WTC11 (cell line): ENCODE data around the gene GDI1. TPM values are rescaled to one million over a fixed set of nuclear protein-coding genes. Genes with fewer than 3 reads are reported as not detected.

Experiments
- ATAC-seq: fragments of 200-7000 bp; cut with Tn5 transposase; 2 replicates; pipeline ENCODE4 v1.10.0; 2021; ENCODE audit warnings: mild to moderate bottlenecking, moderate library complexity
- CTCF ChIA-PET: fragments of 300-600 bp; sonication (Branson Sonifier 250); formaldehyde crosslinking; loops from one replicate; lab custom pipeline; 2021; ENCODE audit warnings: antibody characterized with exemption; lab: Charles Lee
- POLR2A ChIA-PET: fragments of 350-600 bp; sonication (Branson Sonifier 250); formaldehyde crosslinking; loops from one replicate; lab custom pipeline; 2021; ENCODE audit warnings: antibody characterized with exemption; lab: Charles Lee
- DNase-seq: peaks from one replicate; pipeline ENCODE4 v3.0.0; 2021; ENCODE audit warnings: low spot score
- H3K27ac Mint-ChIP-seq: 2 replicates; pipeline ENCODE4 v1.8.0; 2021; ENCODE audit warnings: mixed read lengths
- H3K27me3 Mint-ChIP-seq: 2 replicates; pipeline ENCODE4 v1.8.0; 2021; ENCODE audit warnings: low read depth, mild to moderate bottlenecking, moderate library complexity, mixed read lengths
- H3K36me3 Mint-ChIP-seq: 2 replicates; pipeline ENCODE4 v1.8.0; 2021; ENCODE audit warnings: mixed read lengths
- H3K4me1 Mint-ChIP-seq: 2 replicates; pipeline ENCODE4 v1.8.0; 2022; ENCODE audit warnings: mixed read lengths
- H3K4me3 Mint-ChIP-seq: 2 replicates; pipeline ENCODE4 v1.8.0; 2021; ENCODE audit warnings: mild to moderate bottlenecking, moderate library complexity, mixed read lengths
- H3K9me3 Mint-ChIP-seq: 2 replicates; pipeline ENCODE4 v1.8.0; 2021; ENCODE audit warnings: mixed read lengths
- AR ChIP-seq: fragments of 250-450 bp; sonication (Bioruptor Pico); IDR thresholded peaks from 2 replicates; pipeline ENCODE4 v1.9.0; 2021; ENCODE audit warnings: mild to moderate bottlenecking
- E2F1 ChIP-seq: sonication (generic); formaldehyde crosslinking; IDR thresholded peaks from 2 replicates; pipeline ENCODE4 v1.8.0; 2022; ENCODE audit warnings: mild to moderate bottlenecking, missing genetic modification reagents
- ESRRA ChIP-seq: sonication (generic); formaldehyde crosslinking; IDR thresholded peaks from 2 replicates; pipeline ENCODE4 v1.8.1; 2022; ENCODE audit warnings: mild to moderate bottlenecking, missing genetic modification reagents, borderline replicate concordance
- KAT7 ChIP-seq: sonication (generic); formaldehyde crosslinking; IDR thresholded peaks from 2 replicates; pipeline ENCODE4 v1.8.1; 2023; ENCODE audit warnings: missing genetic modification reagents, mild to moderate bottlenecking, borderline replicate concordance
- NFATC4 ChIP-seq: fragments of 250-450 bp; sonication (Bioruptor Pico); IDR thresholded peaks from 2 replicates; pipeline ENCODE4 v1.9.0; 2021; ENCODE audit warnings: mild to moderate bottlenecking
- NFE2L1 ChIP-seq: sonication (generic); formaldehyde crosslinking; IDR thresholded peaks from 2 replicates; pipeline ENCODE4 v1.8.1; 2023; ENCODE audit warnings: missing genetic modification reagents
- NR3C1 ChIP-seq: sonication (generic); formaldehyde crosslinking; conservative IDR thresholded peaks from 2 replicates; pipeline ENCODE4 v1.8.1; 2023; ENCODE audit warnings: low read depth, mild to moderate bottlenecking, missing genetic modification reagents
- PRDM15 ChIP-seq: sonication (generic); formaldehyde crosslinking; IDR thresholded peaks from 2 replicates; pipeline ENCODE4 v1.8.0; 2022; ENCODE audit warnings: missing genetic modification reagents
- SMAD3 ChIP-seq: sonication (generic); formaldehyde crosslinking; IDR thresholded peaks from 2 replicates; pipeline ENCODE4 v1.8.0; 2022; ENCODE audit warnings: missing genetic modification reagents, mild to moderate bottlenecking, borderline replicate concordance
- SP1 ChIP-seq: sonication (generic); formaldehyde crosslinking; conservative IDR thresholded peaks from 2 replicates; pipeline ENCODE4 v1.8.1; 2022; ENCODE audit warnings: missing genetic modification reagents
- TEAD4 ChIP-seq: sonication (generic); formaldehyde crosslinking; IDR thresholded peaks from 2 replicates; pipeline ENCODE4 v1.8.0; 2022; ENCODE audit warnings: mild to moderate bottlenecking, missing genetic modification reagents
- TP53 ChIP-seq: sonication (generic); formaldehyde crosslinking; IDR thresholded peaks from 2 replicates; pipeline ENCODE4 v1.8.1; 2023; ENCODE audit warnings: mild to moderate bottlenecking, missing genetic modification reagents
- USF1 ChIP-seq: sonication (generic); formaldehyde crosslinking; IDR thresholded peaks from 2 replicates; pipeline ENCODE4 v1.8.0; 2022; ENCODE audit warnings: mild to moderate bottlenecking, missing genetic modification reagents
- ZMAT4 ChIP-seq: fragments of 250-450 bp; sonication (Bioruptor Pico); IDR thresholded peaks from 2 replicates; pipeline ENCODE4 v1.9.0; 2021; ENCODE audit warnings: mild to moderate bottlenecking
- ZNF232 ChIP-seq: sonication (generic); formaldehyde crosslinking; IDR thresholded peaks from 2 replicates; pipeline ENCODE4 v1.8.0; 2022; ENCODE audit warnings: mild to moderate bottlenecking, missing genetic modification reagents
- total RNA-seq: library from RNA; stranded (reverse); gene quantifications from 3 replicates; pipeline ENCODE4 v1.2.3, GENCODE V29; 2021
- TF ChIP-seq, protein P1 (sequence below): sonication (generic); formaldehyde crosslinking; IDR thresholded peaks from 2 replicates; pipeline ENCODE4 v1.8.0; 2022; ENCODE audit warnings: mild to moderate bottlenecking, missing genetic modification reagents
- TF ChIP-seq, protein P2 (sequence below): sonication (generic); formaldehyde crosslinking; IDR thresholded peaks from 2 replicates; pipeline ENCODE4 v1.8.1; 2023; ENCODE audit warnings: mild to moderate bottlenecking, moderate library complexity, missing genetic modification reagents
- TF ChIP-seq, protein P3 (sequence below): sonication (generic); formaldehyde crosslinking; IDR thresholded peaks from 2 replicates; pipeline ENCODE4 v1.8.0; 2022; ENCODE audit warnings: mild to moderate bottlenecking, missing genetic modification reagents
- TF ChIP-seq, protein P4 (sequence below): sonication (generic); formaldehyde crosslinking; IDR thresholded peaks from 2 replicates; pipeline ENCODE4 v1.8.0; 2023; ENCODE audit warnings: mild to moderate bottlenecking, missing genetic modification reagents

Gene GDI1
- total RNA-seq, 1 experiment from 2014 or later, result 108 TPM

- TF ChIP-seq NFATC4 (CRISPR knock-in tag) (no peak), ZMAT4 (no peak), USF1 (no peak), E2F1 (CRISPR knock-in tag) (no peak), SP1 (CRISPR knock-in tag) (no peak), AR (CRISPR knock-in tag) (no peak), PRDM15 (no peak), KAT7 (no peak), NFE2L1 (CRISPR knock-in tag) (no peak), NR3C1 (no peak), ESRRA (CRISPR knock-in tag) (no peak)
- TF ChIP-seq, protein P1, sequence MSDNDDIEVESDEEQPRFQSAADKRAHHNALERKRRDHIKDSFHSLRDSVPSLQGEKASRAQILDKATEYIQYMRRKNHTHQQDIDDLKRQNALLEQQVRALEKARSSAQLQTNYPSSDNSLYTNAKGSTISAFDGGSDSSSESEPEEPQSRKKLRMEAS (CRISPR knock-in tag), result no peak
- TF ChIP-seq, protein P2, sequence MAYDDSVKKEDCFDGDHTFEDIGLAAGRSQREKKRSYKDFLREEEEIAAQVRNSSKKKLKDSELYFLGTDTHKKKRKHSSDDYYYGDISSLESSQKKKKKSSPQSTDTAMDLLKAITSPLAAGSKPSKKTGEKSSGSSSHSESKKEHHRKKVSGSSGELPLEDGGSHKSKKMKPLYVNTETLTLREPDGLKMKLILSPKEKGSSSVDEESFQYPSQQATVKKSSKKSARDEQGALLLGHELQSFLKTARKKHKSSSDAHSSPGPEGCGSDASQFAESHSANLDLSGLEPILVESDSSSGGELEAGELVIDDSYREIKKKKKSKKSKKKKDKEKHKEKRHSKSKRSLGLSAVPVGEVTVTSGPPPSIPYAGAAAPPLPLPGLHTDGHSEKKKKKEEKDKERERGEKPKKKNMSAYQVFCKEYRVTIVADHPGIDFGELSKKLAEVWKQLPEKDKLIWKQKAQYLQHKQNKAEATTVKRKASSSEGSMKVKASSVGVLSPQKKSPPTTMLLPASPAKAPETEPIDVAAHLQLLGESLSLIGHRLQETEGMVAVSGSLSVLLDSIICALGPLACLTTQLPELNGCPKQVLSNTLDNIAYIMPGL (CRISPR knock-in tag), result no peak
- no peaks in the 10 kb centered on the region for H3K4me1 Mint-ChIP-seq
- no peaks in the 10 kb centered on the region for H3K27me3 Mint-ChIP-seq
- no peaks in the 10 kb centered on the region for H3K9me3 Mint-ChIP-seq
- no peak for DNase-seq
- H3K4me3 Mint-ChIP-seq, result no peak overlapping the region
- ChIA-PET CTCF (interaction anchor here (0.7 kb wide), 1 partner anchor 64 kb away, joined by 3 read pairs; no protein-coding TSS in a partner anchor), POLR2A (no interaction called here)
- H3K36me3 Mint-ChIP-seq, result no peaks in the 10 kb centered on the region
- no peak for ATAC-seq
- H3K27ac Mint-ChIP-seq, result no peak overlapping the region
Observed at GRCh38 chrX:154463611-154464220, 26.8 kb downstream of the GDI1 start.

DNA sequence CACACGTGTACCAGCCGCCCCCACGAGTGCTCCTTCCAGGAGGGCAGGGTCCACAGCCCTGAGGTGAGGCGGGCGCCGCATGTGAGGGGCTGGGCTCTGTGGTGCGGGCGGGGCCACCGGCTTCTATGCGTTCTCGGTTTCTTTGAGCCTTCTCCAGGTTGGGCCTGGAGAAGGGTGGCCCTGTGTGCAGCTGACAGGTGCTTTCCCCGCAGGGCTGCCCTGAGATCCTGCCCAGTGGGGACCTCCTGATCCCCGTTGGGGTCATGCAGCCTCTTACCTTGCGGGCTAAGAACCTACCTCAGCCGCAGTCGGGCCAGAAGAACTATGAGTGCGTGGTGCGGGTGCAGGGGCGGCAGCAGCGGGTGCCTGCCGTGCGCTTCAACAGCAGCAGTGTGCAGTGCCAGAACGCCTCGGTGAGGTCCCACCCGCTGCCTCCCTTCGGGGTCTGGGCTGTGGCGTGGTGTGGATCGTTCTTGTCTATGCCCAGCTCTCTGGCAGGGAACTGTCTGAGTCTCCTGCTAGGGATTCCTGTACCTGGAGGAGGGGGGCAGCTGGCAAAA is 27.9 kb downstream of the GDI1 start:
- Mint-ChIP-seq H3K4me1 (no peaks in the 10 kb centered on the region), H3K27me3 (no peaks in the 10 kb centered on the region), H3K36me3 (no peaks in the 10 kb centered on the region), H3K27ac (no peak overlapping the region), H3K9me3 (no peaks in the 10 kb centered on the region), H3K4me3 (no peak overlapping the region)
- DNase-seq (no peak), ATAC-seq (no peak)
- ChIA-PET POLR2A (no interaction called here), CTCF (no interaction called here)
- no peak for TF ChIP-seq SMAD3
- TF ChIP-seq, protein P3, sequence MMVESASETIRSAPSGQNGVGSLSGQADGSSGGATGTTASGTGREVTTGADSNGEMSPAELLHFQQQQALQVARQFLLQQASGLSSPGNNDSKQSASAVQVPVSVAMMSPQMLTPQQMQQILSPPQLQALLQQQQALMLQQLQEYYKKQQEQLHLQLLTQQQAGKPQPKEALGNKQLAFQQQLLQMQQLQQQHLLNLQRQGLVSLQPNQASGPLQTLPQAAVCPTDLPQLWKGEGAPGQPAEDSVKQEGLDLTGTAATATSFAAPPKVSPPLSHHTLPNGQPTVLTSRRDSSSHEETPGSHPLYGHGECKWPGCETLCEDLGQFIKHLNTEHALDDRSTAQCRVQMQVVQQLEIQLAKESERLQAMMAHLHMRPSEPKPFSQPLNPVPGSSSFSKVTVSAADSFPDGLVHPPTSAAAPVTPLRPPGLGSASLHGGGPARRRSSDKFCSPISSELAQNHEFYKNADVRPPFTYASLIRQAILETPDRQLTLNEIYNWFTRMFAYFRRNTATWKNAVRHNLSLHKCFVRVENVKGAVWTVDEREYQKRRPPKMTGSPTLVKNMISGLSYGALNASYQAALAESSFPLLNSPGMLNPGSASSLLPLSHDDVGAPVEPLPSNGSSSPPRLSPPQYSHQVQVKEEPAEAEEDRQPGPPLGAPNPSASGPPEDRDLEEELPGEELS (CRISPR knock-in tag), result no peak
- no peak for TF ChIP-seq TEAD4 (CRISPR knock-in tag)
- TF ChIP-seq TP53 (CRISPR knock-in tag), result no peak
- TF ChIP-seq, protein P4, sequence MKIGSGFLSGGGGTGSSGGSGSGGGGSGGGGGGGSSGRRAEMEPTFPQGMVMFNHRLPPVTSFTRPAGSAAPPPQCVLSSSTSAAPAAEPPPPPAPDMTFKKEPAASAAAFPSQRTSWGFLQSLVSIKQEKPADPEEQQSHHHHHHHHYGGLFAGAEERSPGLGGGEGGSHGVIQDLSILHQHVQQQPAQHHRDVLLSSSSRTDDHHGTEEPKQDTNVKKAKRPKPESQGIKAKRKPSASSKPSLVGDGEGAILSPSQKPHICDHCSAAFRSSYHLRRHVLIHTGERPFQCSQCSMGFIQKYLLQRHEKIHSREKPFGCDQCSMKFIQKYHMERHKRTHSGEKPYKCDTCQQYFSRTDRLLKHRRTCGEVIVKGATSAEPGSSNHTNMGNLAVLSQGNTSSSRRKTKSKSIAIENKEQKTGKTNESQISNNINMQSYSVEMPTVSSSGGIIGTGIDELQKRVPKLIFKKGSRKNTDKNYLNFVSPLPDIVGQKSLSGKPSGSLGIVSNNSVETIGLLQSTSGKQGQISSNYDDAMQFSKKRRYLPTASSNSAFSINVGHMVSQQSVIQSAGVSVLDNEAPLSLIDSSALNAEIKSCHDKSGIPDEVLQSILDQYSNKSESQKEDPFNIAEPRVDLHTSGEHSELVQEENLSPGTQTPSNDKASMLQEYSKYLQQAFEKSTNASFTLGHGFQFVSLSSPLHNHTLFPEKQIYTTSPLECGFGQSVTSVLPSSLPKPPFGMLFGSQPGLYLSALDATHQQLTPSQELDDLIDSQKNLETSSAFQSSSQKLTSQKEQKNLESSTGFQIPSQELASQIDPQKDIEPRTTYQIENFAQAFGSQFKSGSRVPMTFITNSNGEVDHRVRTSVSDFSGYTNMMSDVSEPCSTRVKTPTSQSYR (CRISPR knock-in tag), result no peak
- TF ChIP-seq ZNF232 (CRISPR knock-in tag), result no peak
